Measurements from ENCODE around the gene SPATA6L.

SPATA6L gene

DNA sequence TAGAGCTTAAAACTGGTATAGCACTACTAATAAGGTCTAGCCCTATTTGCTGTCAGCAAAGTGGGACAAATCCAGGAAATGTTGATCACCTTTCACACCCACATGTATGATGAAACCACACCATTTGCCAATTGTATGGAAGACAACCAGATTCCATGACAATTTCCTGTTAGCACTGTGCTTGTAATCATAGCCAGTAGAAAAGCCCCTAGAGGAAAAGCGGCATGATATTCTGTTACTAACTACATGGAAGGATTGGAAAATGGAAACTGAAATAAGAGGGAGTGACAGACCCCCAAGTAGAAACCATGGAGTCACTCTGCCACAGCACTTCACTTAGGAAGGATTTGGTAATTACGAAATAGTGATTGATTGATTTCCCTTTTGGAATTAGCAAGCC is 923 bp downstream of the SPATA6L start:
- Histone ChIP-seq H3K4me3 (ENCODE audit: low read depth, low read length) (no peak overlapping the region), H3K36me3 (replicated peaks) (no peaks in the 10 kb centered on the region), H3K27me3 (replicated peaks) (no peaks in the 10 kb centered on the region), H3K27ac (no peak overlapping the region)
- DNase-seq = no peak
- in situ Hi-C loops (cut with HindIII; ENCODE audit: low pct_ligation_motif_present, low sequenced_read_pairs) = no loop called here
- TF ChIP-seq, protein P1, sequence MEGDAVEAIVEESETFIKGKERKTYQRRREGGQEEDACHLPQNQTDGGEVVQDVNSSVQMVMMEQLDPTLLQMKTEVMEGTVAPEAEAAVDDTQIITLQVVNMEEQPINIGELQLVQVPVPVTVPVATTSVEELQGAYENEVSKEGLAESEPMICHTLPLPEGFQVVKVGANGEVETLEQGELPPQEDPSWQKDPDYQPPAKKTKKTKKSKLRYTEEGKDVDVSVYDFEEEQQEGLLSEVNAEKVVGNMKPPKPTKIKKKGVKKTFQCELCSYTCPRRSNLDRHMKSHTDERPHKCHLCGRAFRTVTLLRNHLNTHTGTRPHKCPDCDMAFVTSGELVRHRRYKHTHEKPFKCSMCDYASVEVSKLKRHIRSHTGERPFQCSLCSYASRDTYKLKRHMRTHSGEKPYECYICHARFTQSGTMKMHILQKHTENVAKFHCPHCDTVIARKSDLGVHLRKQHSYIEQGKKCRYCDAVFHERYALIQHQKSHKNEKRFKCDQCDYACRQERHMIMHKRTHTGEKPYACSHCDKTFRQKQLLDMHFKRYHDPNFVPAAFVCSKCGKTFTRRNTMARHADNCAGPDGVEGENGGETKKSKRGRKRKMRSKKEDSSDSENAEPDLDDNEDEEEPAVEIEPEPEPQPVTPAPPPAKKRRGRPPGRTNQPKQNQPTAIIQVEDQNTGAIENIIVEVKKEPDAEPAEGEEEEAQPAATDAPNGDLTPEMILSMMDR (IDR thresholded peaks at IDR 0.05; ENCODE audit: low read depth, low read length, missing control alignments) = no peak

DNA sequence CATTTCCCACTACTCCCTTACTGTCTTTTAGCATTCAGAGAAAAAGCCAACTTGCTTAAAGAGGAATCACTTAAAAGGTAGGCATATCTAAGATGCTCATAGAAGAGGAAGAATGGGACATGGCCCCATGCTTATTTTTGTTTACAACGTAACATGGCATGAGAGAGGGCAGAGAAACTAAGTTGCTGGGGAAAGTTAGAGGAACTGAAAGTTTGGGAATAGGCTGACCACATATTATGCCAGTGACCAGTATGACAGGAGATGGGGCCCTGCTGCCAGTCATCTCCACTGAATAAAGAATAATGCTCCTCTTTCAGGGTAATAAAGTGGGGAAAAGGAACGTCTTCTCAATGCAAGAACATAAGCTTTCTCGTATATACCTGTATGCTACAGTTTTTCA is 2.3 kb downstream of the SPATA6L start:
- no peak overlapping the region for H3K4me3 ChIP-seq (ENCODE audit: low read depth, low read length)
- no peak overlapping the region for H3K27ac ChIP-seq
- in situ Hi-C loops (cut with HindIII; ENCODE audit: low pct_ligation_motif_present, low sequenced_read_pairs) = no loop called here
- no peak for DNase-seq
- no peaks in the 10 kb centered on the region for H3K27me3 ChIP-seq (replicated peaks)
- TF ChIP-seq, protein P1 (IDR thresholded peaks at IDR 0.05; ENCODE audit: low read depth, low read length, missing control alignments) = no peak
- H3K36me3 ChIP-seq (replicated peaks) = no peaks in the 10 kb centered on the region

GRCh38 chr9:4662989-4663792 is 3.1 kb downstream of the SPATA6L start:
- H3K27ac ChIP-seq = no peak overlapping the region
- in situ Hi-C loops (cut with HindIII; ENCODE audit: low pct_ligation_motif_present, low sequenced_read_pairs) = no loop called here
- H3K36me3 ChIP-seq (replicated peaks) = no peaks in the 10 kb centered on the region
- H3K27me3 ChIP-seq (replicated peaks) = no peaks in the 10 kb centered on the region
- TF ChIP-seq, protein P1 (IDR thresholded peaks at IDR 0.05; ENCODE audit: low read depth, low read length, missing control alignments) = no peak
- peak overlapping the region; percentile 81 for H3K4me3 ChIP-seq (ENCODE audit: low read depth, low read length)
- no peak for DNase-seq

DNA sequence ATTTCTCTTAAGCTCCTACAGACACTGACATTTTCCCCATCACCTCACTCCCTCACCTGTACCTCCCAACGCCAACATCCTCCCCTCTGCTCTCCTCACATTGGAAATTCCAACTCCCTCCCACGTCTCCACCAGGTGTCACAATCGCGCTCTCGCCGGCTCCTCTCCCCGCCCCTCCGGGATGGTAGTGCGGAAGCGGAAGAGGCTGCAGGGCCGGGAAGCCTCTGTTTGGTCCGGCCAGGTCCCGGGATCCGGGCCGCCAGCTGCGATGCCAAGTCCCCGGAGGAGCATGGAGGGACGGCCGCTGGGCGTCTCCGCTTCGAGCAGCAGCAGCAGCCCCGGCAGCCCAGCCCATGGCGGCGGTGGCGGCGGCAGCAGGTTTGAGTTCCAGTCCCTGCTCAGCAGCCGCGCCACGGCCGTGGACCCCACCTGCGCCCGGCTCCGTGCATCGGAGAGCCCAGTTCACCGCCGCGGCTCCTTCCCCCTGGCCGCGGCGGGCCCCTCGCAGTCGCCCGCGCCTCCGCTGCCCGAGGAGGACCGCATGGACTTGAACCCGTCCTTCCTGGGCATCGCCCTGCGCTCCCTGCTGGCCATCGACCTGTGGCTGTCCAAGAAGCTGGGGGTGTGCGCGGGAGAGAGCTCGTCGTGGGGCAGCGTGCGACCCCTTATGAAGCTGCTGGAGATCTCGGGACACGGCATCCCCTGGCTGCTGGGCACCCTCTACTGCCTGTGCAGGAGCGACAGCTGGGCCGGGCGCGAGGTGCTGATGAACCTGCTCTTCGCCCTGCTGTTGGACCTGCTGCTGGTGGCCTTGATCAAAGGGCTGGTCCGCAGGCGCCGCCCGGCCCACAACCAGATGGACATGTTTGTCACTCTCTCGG is 3.9 kb downstream of the SPATA6L start, which contains the start of gene PLPP6:
TSS of gene PLPP6 (plus strand) at position 187 of the 881 bp plus-strand sequence. CDS start at position 269, 82 bp downstream.
- TF ChIP-seq, protein P1 (IDR thresholded peaks at IDR 0.05; ENCODE audit: low read depth, low read length, missing control alignments) = peak; percentile 68
- in situ Hi-C loops (cut with HindIII; ENCODE audit: low pct_ligation_motif_present, low sequenced_read_pairs) = no loop called here

GRCh38 chr9:4661611-4662010 is 4.7 kb downstream of the SPATA6L start:
- TF ChIP-seq, protein P1 (IDR thresholded peaks at IDR 0.05; ENCODE audit: low read depth, low read length, missing control alignments) = no peak

More for the DNA sequence above, 3.9 kb downstream of the SPATA6L start, which contains the start of gene PLPP6:
- peak; percentile 64 for DNase-seq
- H3K4me3 ChIP-seq (ENCODE audit: low read depth, low read length) = peak within 1 kb of the TSS; percentile 81
- H3K27ac ChIP-seq = peak within 1 kb of the TSS; percentile 19
- no peaks in the 10 kb centered on the region for H3K27me3 ChIP-seq (replicated peaks)
- no peaks in the 10 kb centered on the region for H3K36me3 ChIP-seq (replicated peaks)

More at GRCh38 chr9:4661611-4662010, 4.7 kb downstream of the SPATA6L start:
- H3K27ac ChIP-seq = peak overlapping the region; percentile 19
- in situ Hi-C loops (cut with HindIII; ENCODE audit: low pct_ligation_motif_present, low sequenced_read_pairs) = no loop called here
- H3K36me3 ChIP-seq (replicated peaks) = no peaks in the 10 kb centered on the region
- no peak for DNase-seq
- no peaks in the 10 kb centered on the region for H3K27me3 ChIP-seq (replicated peaks)
- peak overlapping the region; percentile 81 for H3K4me3 ChIP-seq (ENCODE audit: low read depth, low read length)

All from brain microvascular endothelial cell (primary cell).